Erythroblast (primary cell): ENCODE measurements around the gene TCF4.

Experiments
- DNase-seq, 2 experiments: peaks; one replicate each; lab custom pipeline; 2025; lab: John Stamatoyannopoulos, UW
- GATA1 ChIP-seq: IDR thresholded peaks from 2 replicates; pipeline ENCODE4 v1.6.1; 2011; ENCODE audit warnings: low read depth, mild to moderate bottlenecking, control low read depth, low read length, moderate library complexity
- POLR2A ChIP-seq: IDR thresholded peaks from 2 replicates; pipeline ENCODE4 v1.6.1; 2011; ENCODE audit warnings: mild to moderate bottlenecking, low read length

TCF4 gene

DNA sequence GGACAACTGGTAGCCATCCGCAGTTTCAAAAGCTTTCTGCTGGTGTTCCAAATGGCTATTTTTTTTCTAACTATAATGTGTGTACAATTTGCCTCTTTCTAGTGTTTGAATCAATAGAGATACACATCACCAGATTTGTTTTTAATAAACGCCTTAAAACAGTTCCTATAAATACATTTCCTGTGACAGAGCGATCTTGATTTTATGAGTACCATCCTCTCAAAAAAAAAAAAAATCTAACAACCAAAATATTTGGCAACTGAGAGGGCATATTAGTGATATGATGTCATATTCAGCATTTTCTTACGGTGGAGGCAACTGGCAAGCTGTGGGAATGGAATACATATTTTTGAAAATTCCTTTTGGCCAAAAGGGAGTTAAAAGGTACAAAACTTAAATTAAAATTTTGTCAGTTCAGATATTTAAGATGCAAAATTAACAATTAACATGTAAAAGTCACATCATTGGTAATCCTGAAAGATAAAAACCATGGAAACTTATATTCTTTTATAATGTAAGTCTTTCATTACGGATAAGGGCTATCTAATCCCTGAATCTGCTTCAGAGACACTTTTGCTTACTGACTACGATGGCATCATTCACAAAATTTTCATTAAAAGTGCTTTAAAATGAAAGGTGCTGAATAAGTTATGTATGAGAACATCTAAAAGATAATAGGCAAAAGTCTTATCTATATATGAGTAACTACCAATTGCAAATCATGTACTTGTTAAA lies 268.4 kb downstream of the TCF4 start:
- no peak for DNase-seq
- TF ChIP-seq GATA1: no peak
- TF ChIP-seq POLR2A: no peak

DNA sequence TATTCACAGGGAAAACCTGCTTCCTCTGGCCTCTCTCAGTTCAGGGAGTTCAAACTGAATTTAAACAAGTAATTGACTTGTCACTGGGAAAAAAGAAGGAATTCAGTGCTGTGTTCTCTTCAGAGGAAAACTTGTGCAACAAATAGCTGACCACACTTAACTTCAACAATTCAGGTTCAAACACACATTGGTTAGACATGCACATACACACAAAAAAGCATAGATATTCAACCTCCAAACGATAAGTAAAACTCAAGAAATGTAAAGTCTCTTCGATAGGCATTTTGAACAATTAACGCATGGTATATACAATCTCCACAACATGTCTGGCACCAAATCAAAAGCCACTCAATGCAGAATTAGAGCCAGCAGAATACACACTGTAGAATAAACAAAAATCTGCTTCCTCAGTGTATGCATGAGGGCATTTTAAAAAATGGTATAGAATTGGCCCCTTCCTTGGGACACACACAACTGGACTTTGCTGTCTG lies 269.0 kb downstream of the TCF4 start:
- DNase-seq: no peak
- TF ChIP-seq GATA1 (no peak), POLR2A (no peak)

- TF ChIP-seq POLR2A (no peak), GATA1 (no peak)
- no peak for DNase-seq
Measured at GRCh38 chr18:55317864-55318263, 270.1 kb downstream of the TCF4 start.

GRCh38 chr18:55317324-55317723 lies 270.7 kb downstream of the TCF4 start:
- TF ChIP-seq GATA1: no peak
- TF ChIP-seq POLR2A: no peak
- DNase-seq: no peak

GRCh38 chr18:55316486-55317184 lies 271.4 kb downstream of the TCF4 start:
- DNase-seq: no peak
- TF ChIP-seq GATA1: no peak
- TF ChIP-seq POLR2A: no peak

DNA sequence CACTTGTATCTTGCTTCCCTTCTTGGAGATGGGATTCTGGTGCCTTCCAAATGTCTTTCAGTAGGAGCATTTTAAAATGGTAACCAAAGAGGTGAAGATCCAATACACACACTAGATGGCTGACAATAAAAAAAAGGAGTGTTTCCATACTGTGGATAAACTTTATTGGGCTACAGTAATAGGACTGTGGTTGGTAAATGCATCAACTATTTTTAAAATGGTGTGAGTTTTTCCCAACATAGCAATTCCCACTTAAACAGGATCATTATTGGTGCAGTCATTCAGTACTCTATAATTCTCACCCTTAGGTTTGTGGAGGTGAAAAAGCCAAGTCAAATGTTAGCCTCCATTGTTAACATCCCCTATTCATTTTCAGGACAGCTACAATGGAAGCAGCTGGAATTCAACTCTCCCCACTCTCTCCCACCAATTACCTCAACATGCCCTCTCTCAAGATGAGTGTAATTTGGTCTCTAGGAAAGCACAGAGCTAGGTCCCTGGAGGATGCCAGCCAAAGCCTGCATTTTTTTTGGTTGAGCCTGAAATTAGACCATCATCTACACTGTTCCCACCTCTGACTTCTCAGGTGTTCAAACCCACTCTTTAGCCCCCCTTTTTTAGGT lies 273.3 kb downstream of the TCF4 start:
- TF ChIP-seq POLR2A: no peak
- no peak for TF ChIP-seq GATA1

DNA sequence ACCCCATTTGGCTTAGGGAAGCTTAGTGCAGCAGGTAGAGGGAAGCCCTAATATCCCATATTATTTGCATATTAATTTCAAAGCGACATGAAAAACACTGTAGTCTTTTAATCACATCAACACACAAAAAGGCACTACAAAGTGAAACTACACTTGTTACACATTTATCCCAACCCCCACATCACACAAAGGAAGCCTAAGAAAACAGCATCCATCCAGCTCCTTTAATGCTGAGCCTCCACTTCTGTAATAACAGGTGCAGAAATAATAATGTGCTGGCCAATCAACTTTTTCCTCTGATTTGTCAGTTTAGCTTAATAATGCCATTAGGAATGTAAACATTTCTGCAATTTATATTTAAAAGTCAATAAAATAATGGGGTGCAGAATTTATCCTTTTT lies 274.0 kb downstream of the TCF4 start:
- no peak for DNase-seq
- TF ChIP-seq GATA1 (no peak), POLR2A (no peak)

More for the DNA sequence above, 273.3 kb downstream of the TCF4 start:
- no peak for DNase-seq

DNA sequence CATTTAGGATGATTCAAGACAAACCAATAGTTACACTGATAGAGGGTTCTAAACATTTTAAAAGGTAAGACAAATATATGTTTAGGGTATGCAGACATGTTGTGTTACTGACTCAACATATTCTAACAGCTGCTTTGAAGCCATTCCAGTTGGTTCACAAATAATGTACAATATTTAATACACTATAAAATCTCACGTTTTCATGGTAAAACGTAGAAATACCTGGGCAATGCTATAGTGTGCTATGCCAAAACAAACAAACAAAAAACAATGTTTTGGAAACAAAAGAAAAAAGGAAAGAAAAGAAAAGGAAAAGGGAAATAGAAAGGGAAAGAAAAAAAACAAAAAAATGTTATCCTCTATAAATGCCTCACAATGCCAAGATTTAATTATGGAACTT lies 277.1 kb downstream of the TCF4 start:
- no peak for DNase-seq
- no peak for TF ChIP-seq GATA1
- TF ChIP-seq POLR2A: no peak

DNA sequence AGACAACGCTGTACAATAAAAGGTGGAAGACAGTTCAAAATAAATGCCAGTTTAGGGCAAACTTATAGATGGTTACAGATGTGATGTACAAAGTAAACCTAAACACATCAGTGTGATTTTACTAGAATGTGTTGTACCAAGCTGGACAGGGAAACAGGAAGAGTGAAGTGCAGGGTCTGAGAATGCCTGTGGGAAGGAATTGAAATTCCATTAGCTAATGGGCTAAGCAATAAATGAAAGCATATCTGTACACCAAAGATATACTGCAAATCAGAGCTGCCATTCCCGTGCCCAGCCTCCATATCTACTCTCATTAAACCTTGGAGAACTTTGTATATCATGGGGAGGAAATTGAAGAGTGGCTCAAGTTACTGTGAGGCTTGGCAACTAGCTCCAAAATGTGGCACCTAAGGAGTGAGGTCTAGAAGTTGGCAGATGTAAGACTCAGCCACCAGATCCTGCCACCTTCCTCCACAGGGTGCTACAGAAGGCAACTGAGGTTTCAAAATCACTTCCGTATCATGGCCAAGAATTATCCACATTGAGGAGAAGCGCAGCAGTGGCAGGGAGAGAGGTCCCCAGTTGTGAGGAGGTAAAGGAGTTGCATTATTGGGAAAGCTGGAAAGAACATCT lies 277.8 kb downstream of the TCF4 start:
- no peak for DNase-seq
- TF ChIP-seq GATA1 (no peak), POLR2A (no peak)

GRCh38 chr18:55309249-55309648 lies 278.7 kb downstream of the TCF4 start:
- DNase-seq: no peak

GRCh38 chr18:55307505-55307904 lies 280.5 kb downstream of the TCF4 start:
- TF ChIP-seq POLR2A (no peak), GATA1 (no peak)
- no peak for DNase-seq

More at GRCh38 chr18:55309249-55309648, 278.7 kb downstream of the TCF4 start:
- TF ChIP-seq POLR2A: no peak
- TF ChIP-seq GATA1: no peak

DNA sequence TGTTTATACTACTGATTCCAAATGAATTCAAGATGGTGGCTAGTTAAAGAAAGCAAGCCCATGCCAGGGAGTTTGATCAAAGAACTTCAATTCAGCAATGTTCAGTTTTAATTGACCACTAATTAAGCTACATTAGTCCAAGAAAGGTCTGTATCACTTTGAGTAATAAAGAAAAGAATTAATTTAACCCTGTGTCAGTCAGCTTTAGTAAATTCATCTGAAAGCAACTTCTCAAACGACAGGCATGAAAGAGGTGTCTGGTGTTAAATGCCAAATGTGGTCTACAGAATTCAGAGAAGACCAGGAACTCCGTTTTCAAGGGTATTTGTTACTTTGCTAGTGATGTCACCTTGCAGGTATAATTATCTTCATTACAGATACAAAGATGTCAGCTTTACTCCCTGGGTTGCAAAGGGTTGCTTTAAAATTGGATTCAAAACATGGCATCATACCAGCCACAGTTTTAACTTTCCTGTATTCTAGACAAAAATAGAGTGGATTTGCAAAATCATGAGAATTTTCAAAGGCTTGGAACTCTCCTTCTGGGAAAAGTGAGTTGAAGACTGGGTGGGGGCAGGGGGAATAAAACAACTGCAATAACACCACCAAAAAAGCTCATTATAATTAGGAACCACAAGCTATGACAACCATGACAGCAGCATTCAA lies 281.5 kb downstream of the TCF4 start:
- TF ChIP-seq GATA1: no peak
- no peak for TF ChIP-seq POLR2A
- DNase-seq: no peak
